Measurements from ENCODE around the gene DUSP14.

DNA sequence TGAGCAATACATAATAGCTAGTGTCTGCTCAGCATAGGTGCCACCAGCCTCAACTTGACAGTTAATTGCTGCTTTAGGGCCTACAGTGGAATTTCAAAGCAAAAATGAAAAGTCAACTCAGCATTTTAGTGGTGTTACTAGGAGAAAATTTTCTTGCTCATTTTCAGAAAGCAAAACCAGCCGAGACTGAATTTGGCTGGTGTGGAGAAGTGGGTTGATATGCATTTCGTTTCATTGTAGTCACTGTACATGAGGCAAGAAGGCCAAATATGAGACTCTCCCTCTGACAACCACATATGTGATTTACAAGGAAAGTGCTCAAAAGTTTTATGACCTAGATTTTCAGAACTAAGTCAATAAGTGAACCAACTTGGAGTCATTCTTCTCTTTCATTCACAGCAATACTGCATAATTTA lies 54.0 kb downstream of the DUSP14 start:
- TF ChIP-seq EZH2phosphoT487 (IDR thresholded peaks at IDR 0.05; ENCODE audit: unreplicated experiment) (no peak), POLR2AphosphoS5 (IDR thresholded peaks at IDR 0.05; ENCODE audit: low read depth) (no peak), EZH2 (IDR thresholded peaks at IDR 0.05; ENCODE audit: low read depth, unreplicated experiment) (no peak), CREB1 (CRISPR knock-in tag; IDR thresholded peaks at IDR 0.05; ENCODE audit: low read depth) (no peak), NANOG (IDR thresholded peaks at IDR 0.05; ENCODE audit: borderline replicate concordance) (no peak), JUNB (IDR thresholded peaks at IDR 0.05; ENCODE audit: unreplicated experiment) (no peak), ZNF331 (CRISPR knock-in tag; IDR thresholded peaks at IDR 0.05; ENCODE audit: low read depth) (no peak)
- TF ChIP-seq, protein P1, sequence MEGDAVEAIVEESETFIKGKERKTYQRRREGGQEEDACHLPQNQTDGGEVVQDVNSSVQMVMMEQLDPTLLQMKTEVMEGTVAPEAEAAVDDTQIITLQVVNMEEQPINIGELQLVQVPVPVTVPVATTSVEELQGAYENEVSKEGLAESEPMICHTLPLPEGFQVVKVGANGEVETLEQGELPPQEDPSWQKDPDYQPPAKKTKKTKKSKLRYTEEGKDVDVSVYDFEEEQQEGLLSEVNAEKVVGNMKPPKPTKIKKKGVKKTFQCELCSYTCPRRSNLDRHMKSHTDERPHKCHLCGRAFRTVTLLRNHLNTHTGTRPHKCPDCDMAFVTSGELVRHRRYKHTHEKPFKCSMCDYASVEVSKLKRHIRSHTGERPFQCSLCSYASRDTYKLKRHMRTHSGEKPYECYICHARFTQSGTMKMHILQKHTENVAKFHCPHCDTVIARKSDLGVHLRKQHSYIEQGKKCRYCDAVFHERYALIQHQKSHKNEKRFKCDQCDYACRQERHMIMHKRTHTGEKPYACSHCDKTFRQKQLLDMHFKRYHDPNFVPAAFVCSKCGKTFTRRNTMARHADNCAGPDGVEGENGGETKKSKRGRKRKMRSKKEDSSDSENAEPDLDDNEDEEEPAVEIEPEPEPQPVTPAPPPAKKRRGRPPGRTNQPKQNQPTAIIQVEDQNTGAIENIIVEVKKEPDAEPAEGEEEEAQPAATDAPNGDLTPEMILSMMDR (conservative IDR thresholded peaks at IDR 0.05; ENCODE audit: low read depth in 2 of 2) = no peak
- TF ChIP-seq, protein P2, sequence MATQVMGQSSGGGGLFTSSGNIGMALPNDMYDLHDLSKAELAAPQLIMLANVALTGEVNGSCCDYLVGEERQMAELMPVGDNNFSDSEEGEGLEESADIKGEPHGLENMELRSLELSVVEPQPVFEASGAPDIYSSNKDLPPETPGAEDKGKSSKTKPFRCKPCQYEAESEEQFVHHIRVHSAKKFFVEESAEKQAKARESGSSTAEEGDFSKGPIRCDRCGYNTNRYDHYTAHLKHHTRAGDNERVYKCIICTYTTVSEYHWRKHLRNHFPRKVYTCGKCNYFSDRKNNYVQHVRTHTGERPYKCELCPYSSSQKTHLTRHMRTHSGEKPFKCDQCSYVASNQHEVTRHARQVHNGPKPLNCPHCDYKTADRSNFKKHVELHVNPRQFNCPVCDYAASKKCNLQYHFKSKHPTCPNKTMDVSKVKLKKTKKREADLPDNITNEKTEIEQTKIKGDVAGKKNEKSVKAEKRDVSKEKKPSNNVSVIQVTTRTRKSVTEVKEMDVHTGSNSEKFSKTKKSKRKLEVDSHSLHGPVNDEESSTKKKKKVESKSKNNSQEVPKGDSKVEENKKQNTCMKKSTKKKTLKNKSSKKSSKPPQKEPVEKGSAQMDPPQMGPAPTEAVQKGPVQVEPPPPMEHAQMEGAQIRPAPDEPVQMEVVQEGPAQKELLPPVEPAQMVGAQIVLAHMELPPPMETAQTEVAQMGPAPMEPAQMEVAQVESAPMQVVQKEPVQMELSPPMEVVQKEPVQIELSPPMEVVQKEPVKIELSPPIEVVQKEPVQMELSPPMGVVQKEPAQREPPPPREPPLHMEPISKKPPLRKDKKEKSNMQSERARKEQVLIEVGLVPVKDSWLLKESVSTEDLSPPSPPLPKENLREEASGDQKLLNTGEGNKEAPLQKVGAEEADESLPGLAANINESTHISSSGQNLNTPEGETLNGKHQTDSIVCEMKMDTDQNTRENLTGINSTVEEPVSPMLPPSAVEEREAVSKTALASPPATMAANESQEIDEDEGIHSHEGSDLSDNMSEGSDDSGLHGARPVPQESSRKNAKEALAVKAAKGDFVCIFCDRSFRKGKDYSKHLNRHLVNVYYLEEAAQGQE (IDR thresholded peaks at IDR 0.05; ENCODE audit: unreplicated experiment) = no peak
- TF ChIP-seq, protein P3, sequence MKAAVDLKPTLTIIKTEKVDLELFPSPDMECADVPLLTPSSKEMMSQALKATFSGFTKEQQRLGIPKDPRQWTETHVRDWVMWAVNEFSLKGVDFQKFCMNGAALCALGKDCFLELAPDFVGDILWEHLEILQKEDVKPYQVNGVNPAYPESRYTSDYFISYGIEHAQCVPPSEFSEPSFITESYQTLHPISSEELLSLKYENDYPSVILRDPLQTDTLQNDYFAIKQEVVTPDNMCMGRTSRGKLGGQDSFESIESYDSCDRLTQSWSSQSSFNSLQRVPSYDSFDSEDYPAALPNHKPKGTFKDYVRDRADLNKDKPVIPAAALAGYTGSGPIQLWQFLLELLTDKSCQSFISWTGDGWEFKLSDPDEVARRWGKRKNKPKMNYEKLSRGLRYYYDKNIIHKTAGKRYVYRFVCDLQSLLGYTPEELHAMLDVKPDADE (IDR thresholded peaks at IDR 0.05) = no peak

Measured in GM23338 (cell line).